ENCODE data around the gene HIPK4.

HIPK4 gene

GRCh38 chr19:40332669-40333068 lies 57.3 kb downstream of the HIPK4 start:
- H3F3A ChIP-seq (ENCODE audit: low read depth) = no peaks in the 10 kb centered on the region
- H3K9me3 ChIP-seq (ENCODE audit: insufficient read depth, low read depth, low read length) = no peaks in the 10 kb centered on the region
- H3K36me3 ChIP-seq (ENCODE audit: insufficient read depth, low read length) = peaks cover 66% of the 10 kb centered on the region; the same call in 1 of the 2 replicates
- H3K27me3 ChIP-seq (ENCODE audit: insufficient read depth, low read length, poor library complexity, severe bottlenecking) = no peaks in the 10 kb centered on the region
- no peaks in the 10 kb centered on the region for H3K9me2 ChIP-seq (replicated peaks; ENCODE audit: low read depth, low read length)
- H3K4me3 ChIP-seq (ENCODE audit: low read length, poor library complexity, severe bottlenecking) = no peak overlapping the region
- TF ChIP-seq CTCF (conservative IDR thresholded peaks at IDR 0.05; ENCODE audit: low read length) = no peak
- no peak for TF ChIP-seq EZH2phosphoT487 (IDR thresholded peaks at IDR 0.05; ENCODE audit: borderline replicate concordance)
- H3K79me2 ChIP-seq (ENCODE audit: insufficient read depth, low read length) = peaks cover 3% of the 10 kb centered on the region; the same call in 1 of the 2 replicates
- no peaks in the 10 kb centered on the region for H3K4me1 ChIP-seq (ENCODE audit: insufficient read depth, low read length, poor library complexity, severe bottlenecking)
- no peak overlapping the region for H2AFZ ChIP-seq (ENCODE audit: low read length)
- no peaks in the 10 kb centered on the region for H4K20me1 ChIP-seq (ENCODE audit: insufficient read depth, low read length, poor library complexity, severe bottlenecking)
- H3K9ac ChIP-seq (ENCODE audit: low read depth, low read length, poor library complexity, severe bottlenecking) = no peak overlapping the region
- no peak overlapping the region for H3K4me2 ChIP-seq (ENCODE audit: low read depth, low read length, poor library complexity, severe bottlenecking)

GRCh38 chr19:40331052-40331451 lies 58.9 kb downstream of the HIPK4 start:
- H3K4me1 ChIP-seq (ENCODE audit: insufficient read depth, low read length, poor library complexity, severe bottlenecking) = no peaks in the 10 kb centered on the region
- H3F3A ChIP-seq (ENCODE audit: low read depth) = no peaks in the 10 kb centered on the region
- H3K36me3 ChIP-seq (ENCODE audit: insufficient read depth, low read length) = peaks cover 74% of the 10 kb centered on the region; the same call in 1 of the 2 replicates
- no peaks in the 10 kb centered on the region for H3K9me2 ChIP-seq (replicated peaks; ENCODE audit: low read depth, low read length)
- no peaks in the 10 kb centered on the region for H3K27me3 ChIP-seq (ENCODE audit: insufficient read depth, low read length, poor library complexity, severe bottlenecking)
- no peak overlapping the region for H3K9ac ChIP-seq (ENCODE audit: low read depth, low read length, poor library complexity, severe bottlenecking)
- TF ChIP-seq EZH2phosphoT487 (IDR thresholded peaks at IDR 0.05; ENCODE audit: borderline replicate concordance) (no peak), CTCF (conservative IDR thresholded peaks at IDR 0.05; ENCODE audit: low read length) (no peak)
- H4K20me1 ChIP-seq (ENCODE audit: insufficient read depth, low read length, poor library complexity, severe bottlenecking) = no peaks in the 10 kb centered on the region
- H3K9me3 ChIP-seq (ENCODE audit: insufficient read depth, low read depth, low read length) = no peaks in the 10 kb centered on the region
- H3K79me2 ChIP-seq (ENCODE audit: insufficient read depth, low read length) = no peaks in the 10 kb centered on the region
- no peak overlapping the region for H3K4me3 ChIP-seq (ENCODE audit: low read length, poor library complexity, severe bottlenecking)
- H3K4me2 ChIP-seq (ENCODE audit: low read depth, low read length, poor library complexity, severe bottlenecking) = no peak overlapping the region
- H2AFZ ChIP-seq (ENCODE audit: low read length) = no peak overlapping the region
